ENCODE data around the gene PKP1.

Gene PKP1

DNA sequence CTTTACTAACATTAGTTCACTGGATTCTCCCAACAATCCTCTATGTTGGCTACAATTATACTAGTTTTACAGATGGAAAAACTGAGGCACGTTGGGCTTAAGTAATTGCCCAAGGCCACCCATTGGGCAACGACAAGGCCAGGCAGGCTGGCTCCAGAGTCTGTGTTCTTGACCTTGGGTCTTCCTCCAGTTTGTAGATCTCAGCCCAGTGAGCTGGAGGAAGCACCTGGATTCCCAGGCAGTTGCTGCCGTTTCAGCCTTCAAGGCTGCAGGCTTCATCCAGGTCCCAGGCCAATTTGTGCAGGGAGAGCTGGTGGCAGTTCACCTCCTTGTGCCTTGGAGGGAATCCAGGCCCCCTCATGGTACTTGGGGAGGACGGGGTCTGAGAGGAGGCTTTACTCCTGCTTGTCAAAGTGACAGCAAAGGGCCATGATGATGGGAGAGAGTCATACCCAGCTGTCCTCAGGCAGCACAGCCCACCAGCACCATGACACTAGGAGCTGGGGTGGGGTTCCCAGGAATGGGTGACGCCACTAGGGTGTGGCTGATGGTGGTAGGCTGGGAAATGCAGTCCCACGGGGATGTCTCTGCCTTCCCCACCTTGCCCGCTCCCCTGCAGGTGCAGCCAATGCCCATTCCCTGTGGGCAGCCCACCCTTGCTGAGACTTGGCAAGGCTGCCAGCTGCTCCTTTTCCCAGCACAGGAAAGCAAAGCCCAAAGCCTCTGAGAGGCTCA, 27.1 kb downstream of the PKP1 start:
- DNase-seq: no peak

GRCh38 chr1:201310986-201311355, 27.7 kb downstream of the PKP1 start:
- no peak for DNase-seq

- no peak for DNase-seq
Measured at GRCh38 chr1:201311356-201312011, 28.2 kb downstream of the PKP1 start.

- no peak for DNase-seq
Measured at GRCh38 chr1:201312298-201312697, 29.0 kb downstream of the PKP1 start.

- no peak for DNase-seq
Measured at GRCh38 chr1:201313086-201313485, 29.8 kb downstream of the PKP1 start.

GRCh38 chr1:201316556-201316955, 33.2 kb downstream of the PKP1 start:
- DNase-seq: no peak

- DNase-seq: no peak
Measured at GRCh38 chr1:201317551-201317950, 34.2 kb downstream of the PKP1 start.

DNA sequence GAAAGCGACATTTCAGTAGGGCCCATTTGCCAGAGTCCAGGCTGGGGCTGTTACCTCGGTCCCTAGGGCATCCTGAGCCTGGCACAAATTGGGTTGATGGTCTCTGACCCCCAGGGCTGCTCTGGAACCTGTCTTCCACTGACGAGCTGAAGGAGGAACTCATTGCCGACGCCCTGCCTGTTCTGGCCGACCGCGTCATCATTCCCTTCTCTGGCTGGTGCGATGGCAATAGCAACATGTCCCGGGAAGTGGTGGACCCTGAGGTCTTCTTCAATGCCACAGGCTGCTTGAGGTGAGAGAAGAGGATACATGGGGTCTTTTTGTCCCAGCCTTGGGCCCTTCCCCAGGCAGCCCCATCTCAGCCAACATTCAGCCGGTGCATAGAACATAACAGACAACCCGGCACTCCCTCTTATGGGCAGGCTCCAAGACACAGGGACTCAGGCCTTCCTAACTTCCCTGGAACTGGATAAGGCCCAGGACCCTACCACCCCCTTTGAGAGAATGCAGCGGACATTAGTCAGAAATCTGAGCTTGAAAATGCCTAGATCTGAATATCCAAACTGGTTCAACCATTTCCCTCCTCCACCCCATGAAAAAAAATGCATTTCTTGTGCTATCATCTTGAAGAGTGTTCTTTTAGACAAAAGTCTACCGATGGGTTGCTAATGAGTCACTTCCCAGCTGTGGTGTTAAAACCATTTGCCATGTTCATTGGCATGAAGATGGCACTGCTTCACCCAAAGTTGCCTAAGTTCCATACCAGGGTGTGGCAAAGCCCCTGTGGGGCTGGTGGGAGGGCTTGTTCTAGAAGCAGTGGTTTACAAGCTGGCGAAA, 35.4 kb downstream of the PKP1 start:
- DNase-seq: no peak

- DNase-seq: no peak
Measured at GRCh38 chr1:201319631-201320030, 36.3 kb downstream of the PKP1 start.

GRCh38 chr1:201320168-201320788, 37.0 kb downstream of the PKP1 start:
- peak; percentile 47 for DNase-seq

GRCh38 chr1:201321826-201322390, 38.6 kb downstream of the PKP1 start:
- DNase-seq: no peak

DNA sequence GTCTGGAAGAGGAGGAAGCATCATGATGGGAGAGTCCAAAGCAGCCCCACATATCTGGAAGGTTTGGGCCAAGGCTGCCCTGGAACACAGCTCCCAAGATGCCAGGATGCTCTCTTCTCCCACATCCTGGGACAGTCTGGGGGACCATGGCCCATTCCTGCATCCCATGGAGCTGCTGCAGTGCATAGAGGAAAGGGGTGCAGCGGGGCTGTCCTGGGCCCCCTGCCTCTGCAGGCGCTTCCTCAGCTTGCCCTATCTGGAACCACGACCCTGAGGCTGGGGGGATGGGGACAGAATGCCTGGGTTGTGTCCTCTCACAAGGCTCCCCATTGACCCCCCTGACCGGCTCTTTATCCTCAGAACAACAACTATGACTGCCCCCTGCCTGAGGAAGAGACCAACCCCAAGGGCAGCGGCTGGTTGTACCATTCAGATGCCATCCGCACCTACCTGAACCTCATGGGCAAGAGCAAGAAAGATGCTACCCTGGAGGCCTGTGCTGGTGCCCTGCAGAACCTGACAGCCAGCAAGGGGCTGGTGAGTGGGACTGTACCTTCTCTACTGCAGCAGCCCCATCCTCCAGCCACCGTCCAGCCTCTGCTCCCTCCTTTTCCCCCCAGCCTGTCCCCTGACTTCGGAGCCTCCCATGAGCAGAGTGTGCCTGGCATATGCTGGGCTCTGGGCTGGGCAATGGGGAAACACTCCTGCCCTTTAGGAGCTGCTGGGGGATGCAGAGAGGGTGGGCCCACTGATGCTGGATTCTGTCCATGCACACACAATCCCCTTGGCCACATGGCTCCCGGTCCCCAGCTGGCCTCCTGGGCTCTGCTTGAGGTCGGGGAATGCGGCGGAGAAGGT, 39.6 kb downstream of the PKP1 start:
- DNase-seq: no peak

DNA sequence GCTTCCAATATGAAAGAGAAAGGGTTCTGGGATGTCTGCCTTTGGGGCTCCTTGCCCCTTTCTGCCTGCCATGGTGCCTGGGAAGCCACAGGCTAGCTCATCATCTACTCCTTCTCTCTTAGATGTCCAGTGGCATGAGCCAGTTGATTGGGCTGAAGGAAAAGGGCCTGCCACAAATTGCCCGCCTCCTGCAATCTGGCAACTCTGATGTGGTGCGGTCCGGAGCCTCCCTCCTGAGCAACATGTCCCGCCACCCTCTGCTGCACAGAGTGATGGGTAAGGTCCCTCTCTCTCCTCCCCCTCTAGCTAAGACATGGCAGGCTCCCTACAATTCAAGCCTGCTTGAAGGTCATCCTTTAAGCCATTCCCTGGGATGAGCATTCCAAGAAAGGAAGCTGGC, 41.0 kb downstream of the PKP1 start:
- no peak for DNase-seq

DNA sequence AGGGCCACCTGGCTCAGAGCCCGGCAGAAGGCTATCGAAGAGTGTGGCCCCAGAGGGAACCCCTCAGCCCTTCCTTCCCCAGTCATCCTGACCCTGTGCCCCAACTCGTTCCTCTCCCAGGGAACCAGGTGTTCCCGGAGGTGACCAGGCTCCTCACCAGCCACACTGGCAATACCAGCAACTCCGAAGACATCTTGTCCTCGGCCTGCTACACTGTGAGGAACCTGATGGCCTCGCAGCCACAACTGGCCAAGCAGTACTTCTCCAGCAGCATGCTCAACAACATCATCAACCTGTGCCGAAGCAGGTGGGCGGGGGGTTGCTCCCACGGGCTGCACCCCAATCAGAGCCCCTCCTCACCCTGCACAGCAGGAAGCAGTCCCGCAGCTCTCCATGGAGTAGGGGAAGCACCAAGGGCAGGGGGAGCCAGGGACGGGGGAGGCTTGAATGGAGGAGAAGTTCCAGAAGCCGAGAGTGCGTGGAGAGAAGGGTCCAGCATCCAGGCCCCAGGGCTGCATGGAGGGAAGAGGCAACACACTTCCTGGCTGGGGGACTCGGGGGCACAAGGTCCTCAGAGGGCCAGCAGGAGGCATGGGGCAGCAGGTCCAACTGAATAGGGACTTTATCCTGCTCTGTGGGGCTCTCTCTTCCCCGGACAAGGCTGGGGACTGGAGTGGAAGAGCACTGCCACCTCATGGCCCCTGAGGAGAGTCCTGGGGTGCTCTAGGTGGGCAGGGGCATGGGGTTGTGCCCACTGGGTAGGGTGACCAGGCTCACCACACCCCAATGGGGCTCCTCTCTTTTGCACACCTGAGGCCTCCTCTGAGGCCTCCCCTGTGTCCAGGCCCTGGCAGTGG, 41.7 kb downstream of the PKP1 start:
- no peak for DNase-seq

DNA sequence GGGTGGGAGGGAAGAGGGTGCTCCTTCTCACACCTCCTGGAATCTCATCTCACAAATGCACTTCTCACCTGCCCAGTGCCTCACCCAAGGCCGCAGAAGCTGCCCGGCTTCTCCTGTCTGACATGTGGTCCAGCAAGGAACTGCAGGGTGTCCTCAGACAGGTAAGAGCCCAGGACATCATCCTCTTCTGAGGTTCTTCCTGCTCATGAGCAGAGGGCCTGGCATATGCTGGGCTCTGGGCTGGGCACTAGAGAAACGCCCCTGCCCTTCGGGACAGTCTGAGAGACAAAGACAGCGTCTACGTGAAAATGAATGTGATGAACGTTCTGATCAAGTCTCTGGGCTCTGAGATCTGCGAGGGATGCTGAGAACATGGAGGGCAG, 42.4 kb downstream of the PKP1 start:
- no peak for DNase-seq

GRCh38 chr1:201326710-201327109, 43.4 kb downstream of the PKP1 start:
- no peak for DNase-seq

DNA sequence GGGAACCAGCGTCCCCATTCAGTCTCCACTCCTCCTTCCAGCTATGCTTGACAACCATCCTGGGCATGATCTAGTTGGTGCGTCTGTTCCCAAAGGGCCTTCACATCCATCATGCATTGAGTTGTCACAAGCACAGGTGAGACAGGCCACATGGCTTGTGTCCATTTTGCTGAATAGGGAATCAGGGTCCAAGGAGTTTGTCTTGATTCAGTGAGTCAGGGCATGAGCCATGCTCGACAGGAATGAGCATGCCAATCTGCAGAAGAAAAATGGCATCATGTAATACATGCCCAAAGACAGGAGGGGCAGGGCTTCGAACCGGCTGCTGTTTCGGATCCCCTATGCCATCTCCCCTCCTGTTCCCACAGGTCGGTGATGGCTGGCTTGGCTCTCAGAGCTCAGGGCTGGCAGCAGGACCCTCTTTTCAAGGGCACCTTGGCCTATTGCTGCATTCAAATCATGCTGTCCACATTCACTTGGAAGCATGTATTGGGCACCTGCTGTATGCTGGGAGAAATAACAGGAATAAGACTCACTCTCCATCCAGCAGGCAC, 44.5 kb downstream of the PKP1 start:
- no peak for DNase-seq

- no peak for DNase-seq
Measured at GRCh38 chr1:201328576-201328975, 45.3 kb downstream of the PKP1 start.

DNA sequence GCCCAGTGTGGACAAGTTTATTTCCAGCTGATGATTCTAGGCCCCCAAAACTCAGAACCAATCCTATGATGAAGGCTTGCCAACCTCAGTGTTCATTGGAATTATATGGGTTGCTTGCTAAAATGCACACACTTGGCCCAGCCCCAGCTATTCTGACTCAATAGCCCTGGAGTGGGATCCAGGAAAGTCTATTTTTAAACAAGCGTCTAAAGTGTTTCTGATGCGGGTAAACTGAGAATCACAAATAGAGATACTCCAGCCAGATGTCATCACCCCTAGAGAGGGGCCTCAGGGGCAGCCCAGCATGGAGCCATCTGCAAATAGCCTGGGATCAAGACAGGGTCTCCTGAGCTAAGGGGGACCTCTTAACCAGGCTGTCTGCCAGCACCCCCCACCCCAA, 46.0 kb downstream of the PKP1 start:
- no peak for DNase-seq

- DNase-seq: no peak
Measured at GRCh38 chr1:201329801-201330200, 46.5 kb downstream of the PKP1 start.

DNA sequence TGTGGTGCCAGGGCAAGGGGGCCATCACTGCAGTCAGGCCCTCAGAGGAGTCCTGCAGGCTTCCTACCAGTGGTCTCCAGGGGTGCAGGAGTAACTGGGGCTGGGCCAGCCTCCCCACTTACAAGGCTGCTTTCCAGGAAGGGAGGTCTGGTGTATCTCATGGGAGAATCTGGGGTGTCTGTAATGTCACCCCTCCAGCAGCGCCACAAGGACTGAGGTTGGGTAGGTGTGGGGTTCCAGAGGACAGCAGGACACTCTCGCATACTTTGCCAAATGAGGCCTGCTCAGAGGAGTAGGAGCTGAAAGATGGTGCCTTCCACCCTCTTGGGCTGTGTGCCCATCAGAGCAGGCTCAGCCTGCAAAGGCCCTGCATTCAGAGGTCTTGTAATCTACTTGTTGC, 47.2 kb downstream of the PKP1 start:
- no peak for DNase-seq

Measured in NCI-H1436 treated with DMSO at 0.1 percent for 48 hours (cell line).